ENCODE data around the gene PHTF2. TPM values are rescaled to one million over a fixed set of nuclear protein-coding genes. Genes with fewer than 3 reads are reported as not detected.

The PHTF2 gene
- polyA plus RNA-seq, 1 donor, result 11.5 TPM

GRCh38 chr7:77806425-77806824 lies 7.9 kb downstream of the PHTF2 start:
- no peak for DNase-seq
- WGBS (ENCODE audit: insufficient coverage, low lambda C conversion rate), result 100% methylated on average over 2 of the region's 2 CpGs

DNA sequence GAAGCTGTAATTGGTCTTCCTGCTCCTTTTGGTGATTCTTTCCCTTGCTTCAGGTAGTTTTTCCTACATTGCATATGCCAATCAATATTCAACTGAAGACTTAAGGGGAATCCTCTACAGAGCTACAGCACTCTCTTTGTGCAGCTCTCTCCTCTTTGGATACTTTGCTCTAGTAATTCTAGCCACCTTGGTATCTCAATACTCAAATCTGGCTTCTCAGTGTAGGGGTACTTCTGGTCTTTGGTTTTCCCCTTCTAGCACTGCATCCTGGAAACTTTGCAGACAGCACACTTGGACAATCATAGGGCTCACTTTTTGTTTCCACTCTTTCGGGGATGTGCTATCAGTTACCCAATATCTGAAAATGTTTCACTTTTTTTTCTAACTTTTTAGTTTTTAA lies 9.9 kb downstream of the PHTF2 start:
- H3K9me3 ChIP-seq (ENCODE audit: control insufficient read depth, low read depth, low read length), result peaks cover 21% of the 10 kb centered on the region
- DNase-seq, result no peak
- no peak overlapping the region for H3K4me3 ChIP-seq (ENCODE audit: low read length)
- H3K36me3 ChIP-seq (ENCODE audit: control insufficient read depth, insufficient read depth, low read length), result no peaks in the 10 kb centered on the region
- H3K4me1 ChIP-seq (ENCODE audit: control insufficient read depth, insufficient read depth, low read length), result no peaks in the 10 kb centered on the region
- 100% methylated on average over 1 of the region's 1 CpG for WGBS (ENCODE audit: insufficient coverage, low lambda C conversion rate)
- H3K27ac ChIP-seq (ENCODE audit: low read length), result no peak overlapping the region
- no peaks in the 10 kb centered on the region for H3K27me3 ChIP-seq (ENCODE audit: control insufficient read depth, insufficient read depth, low read length)

More at GRCh38 chr7:77806425-77806824, 7.9 kb downstream of the PHTF2 start:
- Histone ChIP-seq H3K36me3 (ENCODE audit: control insufficient read depth, insufficient read depth, low read length) (no peaks in the 10 kb centered on the region), H3K4me3 (ENCODE audit: low read length) (no peak overlapping the region), H3K4me1 (ENCODE audit: control insufficient read depth, insufficient read depth, low read length) (no peaks in the 10 kb centered on the region), H3K9me3 (ENCODE audit: control insufficient read depth, low read depth, low read length) (peaks cover 21% of the 10 kb centered on the region), H3K27me3 (ENCODE audit: control insufficient read depth, insufficient read depth, low read length) (no peaks in the 10 kb centered on the region), H3K27ac (ENCODE audit: low read length) (no peak overlapping the region)

DNA sequence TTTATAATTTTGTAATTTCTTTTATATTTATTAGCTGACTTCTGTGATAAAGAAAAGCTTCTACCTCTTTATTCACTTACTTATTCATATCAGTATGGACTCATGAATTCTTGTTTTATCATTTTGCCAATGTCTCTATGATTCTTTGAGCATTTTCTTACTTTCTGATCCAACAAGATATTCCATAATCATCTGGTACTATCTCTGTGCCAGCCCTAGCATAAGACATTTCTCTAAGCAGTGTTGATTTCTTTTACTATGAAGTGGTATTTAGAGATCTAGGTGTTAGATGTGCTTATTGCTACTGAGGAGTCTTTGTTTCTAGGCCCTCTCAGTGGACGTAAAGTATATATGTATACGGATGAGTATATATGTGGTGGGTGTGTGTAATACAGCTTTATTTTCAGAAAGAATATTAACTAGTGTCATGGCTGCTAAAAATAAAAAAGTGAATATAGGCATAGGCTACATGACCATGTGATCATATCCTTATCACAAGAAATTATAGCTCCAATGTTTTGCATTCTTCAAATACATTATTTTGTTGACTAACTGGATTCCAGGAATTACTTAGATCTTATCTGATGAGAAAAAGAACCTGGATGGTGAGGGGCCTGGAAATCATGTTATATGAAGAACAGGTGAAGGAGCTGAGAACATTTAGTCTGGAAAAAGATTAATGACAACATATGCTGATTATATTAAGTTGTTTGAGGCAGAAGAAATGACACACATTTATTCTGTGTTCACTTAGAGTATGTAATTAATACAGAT lies 13.1 kb downstream of the PHTF2 start:
- DNase-seq, result no peak
- no peaks in the 10 kb centered on the region for H3K4me1 ChIP-seq (ENCODE audit: control insufficient read depth, insufficient read depth, low read length)
- no peaks in the 10 kb centered on the region for H3K27me3 ChIP-seq (ENCODE audit: control insufficient read depth, insufficient read depth, low read length)
- no CpG with 5 or more reads among the region's 2 CpGs for WGBS (ENCODE audit: insufficient coverage, low lambda C conversion rate)
- no peak overlapping the region for H3K4me3 ChIP-seq (ENCODE audit: low read length)
- peaks cover 14% of the 10 kb centered on the region for H3K9me3 ChIP-seq (ENCODE audit: control insufficient read depth, low read depth, low read length)
- H3K36me3 ChIP-seq (ENCODE audit: control insufficient read depth, insufficient read depth, low read length), result no peaks in the 10 kb centered on the region
- no peak overlapping the region for H3K27ac ChIP-seq (ENCODE audit: low read length)

- Histone ChIP-seq H3K4me1 (ENCODE audit: control insufficient read depth, insufficient read depth, low read length) (no peaks in the 10 kb centered on the region), H3K27me3 (ENCODE audit: control insufficient read depth, insufficient read depth, low read length) (no peaks in the 10 kb centered on the region), H3K9me3 (ENCODE audit: control insufficient read depth, low read depth, low read length) (peaks cover 14% of the 10 kb centered on the region), H3K36me3 (ENCODE audit: control insufficient read depth, insufficient read depth, low read length) (no peaks in the 10 kb centered on the region), H3K27ac (ENCODE audit: low read length) (no peak overlapping the region), H3K4me3 (ENCODE audit: low read length) (no peak overlapping the region)
- no CpG with 5 or more reads among the region's 1 CpG for WGBS (ENCODE audit: insufficient coverage, low lambda C conversion rate)
- DNase-seq, result no peak
Measured at GRCh38 chr7:77812290-77812685, 13.7 kb downstream of the PHTF2 start.

DNA sequence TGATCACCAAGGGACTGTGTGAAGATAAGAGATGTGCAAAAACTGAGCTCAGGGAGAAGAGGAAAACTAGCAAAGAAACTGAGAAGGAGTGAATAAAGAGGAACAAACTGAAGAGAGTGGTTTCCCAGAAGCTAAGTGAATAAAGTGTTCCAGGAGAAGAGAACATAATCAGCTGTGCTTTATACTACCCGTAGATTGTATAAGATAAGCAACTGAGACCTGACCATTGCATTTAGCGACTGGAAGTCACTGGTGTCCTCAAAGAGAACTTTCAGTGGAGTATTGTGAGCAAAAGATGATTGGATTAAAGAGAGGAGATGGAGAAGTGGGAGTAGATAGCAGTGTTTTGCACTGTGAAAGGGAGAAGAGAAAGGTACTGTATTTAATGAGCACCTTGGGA lies 14.6 kb downstream of the PHTF2 start:
- no peak overlapping the region for H3K27ac ChIP-seq (ENCODE audit: low read length)
- no peak overlapping the region for H3K4me3 ChIP-seq (ENCODE audit: low read length)
- 100% methylated on average over 1 of the region's 2 CpGs for WGBS (ENCODE audit: insufficient coverage, low lambda C conversion rate)
- H3K4me1 ChIP-seq (ENCODE audit: control insufficient read depth, insufficient read depth, low read length), result no peaks in the 10 kb centered on the region
- H3K27me3 ChIP-seq (ENCODE audit: control insufficient read depth, insufficient read depth, low read length), result no peaks in the 10 kb centered on the region
- DNase-seq, result no peak
- no peaks in the 10 kb centered on the region for H3K36me3 ChIP-seq (ENCODE audit: control insufficient read depth, insufficient read depth, low read length)
- H3K9me3 ChIP-seq (ENCODE audit: control insufficient read depth, low read depth, low read length), result peaks cover 14% of the 10 kb centered on the region

GRCh38 chr7:77819021-77819420 lies 20.4 kb downstream of the PHTF2 start:
- no peaks in the 10 kb centered on the region for H3K27me3 ChIP-seq (ENCODE audit: control insufficient read depth, insufficient read depth, low read length)
- peaks cover 38% of the 10 kb centered on the region for H3K9me3 ChIP-seq (ENCODE audit: control insufficient read depth, low read depth, low read length)
- H3K4me1 ChIP-seq (ENCODE audit: control insufficient read depth, insufficient read depth, low read length), result no peaks in the 10 kb centered on the region
- no peak for DNase-seq
- no peak overlapping the region for H3K4me3 ChIP-seq (ENCODE audit: low read length)
- H3K36me3 ChIP-seq (ENCODE audit: control insufficient read depth, insufficient read depth, low read length), result no peaks in the 10 kb centered on the region
- no peak overlapping the region for H3K27ac ChIP-seq (ENCODE audit: low read length)

DNA sequence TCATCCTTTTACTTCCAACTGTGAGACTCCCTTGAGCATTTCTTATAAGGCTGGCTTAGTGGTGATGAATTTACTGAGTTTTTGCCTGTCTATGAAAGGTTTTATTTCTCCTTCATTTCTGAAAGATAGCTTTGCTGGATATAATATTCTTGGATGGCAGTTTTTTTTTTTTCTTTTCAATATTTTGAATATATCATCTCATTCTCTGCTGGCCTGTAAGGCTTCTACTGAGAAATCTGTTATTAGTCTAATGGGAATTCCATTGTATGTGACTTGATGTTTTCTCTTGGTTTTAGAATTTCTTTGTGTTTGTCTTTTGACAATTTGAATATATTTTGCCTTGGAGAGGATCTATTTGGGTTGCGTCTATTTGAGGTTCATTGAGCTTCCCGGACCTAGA lies 22.4 kb downstream of the PHTF2 start:
- Histone ChIP-seq H3K27me3 (ENCODE audit: control insufficient read depth, insufficient read depth, low read length) (no peaks in the 10 kb centered on the region), H3K27ac (ENCODE audit: low read length) (no peak overlapping the region), H3K4me1 (ENCODE audit: control insufficient read depth, insufficient read depth, low read length) (no peaks in the 10 kb centered on the region), H3K9me3 (ENCODE audit: control insufficient read depth, low read depth, low read length) (peaks cover 42% of the 10 kb centered on the region), H3K36me3 (ENCODE audit: control insufficient read depth, insufficient read depth, low read length) (no peaks in the 10 kb centered on the region), H3K4me3 (ENCODE audit: low read length) (no peak overlapping the region)
- DNase-seq, result no peak
- no CpG with 5 or more reads among the region's 2 CpGs for WGBS (ENCODE audit: insufficient coverage, low lambda C conversion rate)

DNA sequence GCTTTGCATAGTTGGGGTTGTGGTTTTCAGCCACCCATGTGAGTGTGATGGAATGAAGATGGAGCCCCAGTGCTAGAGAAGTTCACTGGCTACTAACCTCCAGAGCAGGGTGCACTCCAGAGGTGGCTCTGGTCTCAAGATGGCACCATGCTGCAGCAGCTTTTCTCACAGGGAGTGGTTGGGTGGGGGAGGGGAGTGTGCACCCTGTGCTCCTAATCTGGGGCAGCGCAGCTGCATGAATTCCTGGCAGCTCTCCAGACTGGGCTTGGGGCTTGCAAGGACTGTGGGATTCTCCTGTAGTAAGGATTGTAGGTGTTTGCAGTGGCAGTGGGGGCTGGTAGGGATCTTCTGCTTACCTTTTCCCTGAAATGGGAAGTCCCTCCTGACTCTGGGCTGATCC lies 23.7 kb downstream of the PHTF2 start:
- no peaks in the 10 kb centered on the region for H3K4me1 ChIP-seq (ENCODE audit: control insufficient read depth, insufficient read depth, low read length)
- H3K27me3 ChIP-seq (ENCODE audit: control insufficient read depth, insufficient read depth, low read length), result no peaks in the 10 kb centered on the region
- no peak for DNase-seq
- no peak overlapping the region for H3K27ac ChIP-seq (ENCODE audit: low read length)
- peaks cover 42% of the 10 kb centered on the region for H3K9me3 ChIP-seq (ENCODE audit: control insufficient read depth, low read depth, low read length)
- H3K4me3 ChIP-seq (ENCODE audit: low read length), result no peak overlapping the region
- WGBS (ENCODE audit: insufficient coverage, low lambda C conversion rate), result no CpG with 5 or more reads among the region's 1 CpG
- no peaks in the 10 kb centered on the region for H3K36me3 ChIP-seq (ENCODE audit: control insufficient read depth, insufficient read depth, low read length)

DNA sequence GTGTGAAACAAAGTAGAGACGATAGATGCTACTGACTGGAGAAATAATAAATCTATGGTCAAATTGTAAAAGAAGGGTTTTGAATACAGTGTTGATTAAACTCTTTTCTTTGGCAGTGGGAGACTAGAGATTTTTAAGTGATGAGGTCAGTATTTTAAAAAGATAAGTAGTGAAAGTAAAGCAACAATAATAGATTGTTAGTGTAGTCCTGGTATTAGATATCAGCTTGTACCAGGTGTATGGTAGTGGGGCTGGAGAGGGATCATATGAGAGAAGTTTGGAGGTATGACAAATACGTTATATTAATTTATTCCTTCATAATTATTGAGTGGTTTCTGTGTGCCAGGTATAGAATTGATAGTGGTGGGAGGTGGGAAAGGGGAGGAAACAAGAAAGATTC lies 25.2 kb downstream of the PHTF2 start:
- Histone ChIP-seq H3K9me3 (ENCODE audit: control insufficient read depth, low read depth, low read length) (peaks cover 37% of the 10 kb centered on the region), H3K4me1 (ENCODE audit: control insufficient read depth, insufficient read depth, low read length) (no peaks in the 10 kb centered on the region), H3K4me3 (ENCODE audit: low read length) (no peak overlapping the region), H3K27me3 (ENCODE audit: control insufficient read depth, insufficient read depth, low read length) (no peaks in the 10 kb centered on the region), H3K36me3 (ENCODE audit: control insufficient read depth, insufficient read depth, low read length) (no peaks in the 10 kb centered on the region), H3K27ac (ENCODE audit: low read length) (no peak overlapping the region)
- WGBS (ENCODE audit: insufficient coverage, low lambda C conversion rate), result 100% methylated on average over 2 of the region's 2 CpGs
- DNase-seq, result no peak

GRCh38 chr7:77824636-77825035 lies 26.1 kb downstream of the PHTF2 start:
- H3K27ac ChIP-seq (ENCODE audit: low read length), result no peak overlapping the region
- H3K36me3 ChIP-seq (ENCODE audit: control insufficient read depth, insufficient read depth, low read length), result no peaks in the 10 kb centered on the region
- no CpG with 5 or more reads among the region's 5 CpGs for WGBS (ENCODE audit: insufficient coverage, low lambda C conversion rate)

GRCh38 chr7:77825131-77825530 lies 26.6 kb downstream of the PHTF2 start:
- WGBS (ENCODE audit: insufficient coverage, low lambda C conversion rate), result no CpG with 5 or more reads among the region's 3 CpGs
- Histone ChIP-seq H3K27ac (ENCODE audit: low read length) (no peak overlapping the region), H3K9me3 (ENCODE audit: control insufficient read depth, low read depth, low read length) (peaks cover 32% of the 10 kb centered on the region)

More at GRCh38 chr7:77824636-77825035, 26.1 kb downstream of the PHTF2 start:
- Histone ChIP-seq H3K4me3 (ENCODE audit: low read length) (no peak overlapping the region), H3K9me3 (ENCODE audit: control insufficient read depth, low read depth, low read length) (peaks cover 37% of the 10 kb centered on the region), H3K27me3 (ENCODE audit: control insufficient read depth, insufficient read depth, low read length) (no peaks in the 10 kb centered on the region), H3K4me1 (ENCODE audit: control insufficient read depth, insufficient read depth, low read length) (no peaks in the 10 kb centered on the region)
- no peak for DNase-seq

More at GRCh38 chr7:77825131-77825530, 26.6 kb downstream of the PHTF2 start:
- H3K4me1 ChIP-seq (ENCODE audit: control insufficient read depth, insufficient read depth, low read length), result no peaks in the 10 kb centered on the region
- no peaks in the 10 kb centered on the region for H3K36me3 ChIP-seq (ENCODE audit: control insufficient read depth, insufficient read depth, low read length)
- no peak overlapping the region for H3K4me3 ChIP-seq (ENCODE audit: low read length)
- DNase-seq, result no peak
- no peaks in the 10 kb centered on the region for H3K27me3 ChIP-seq (ENCODE audit: control insufficient read depth, insufficient read depth, low read length)

All from large intestine (tissue), 3 donors.